GM12872 (cell line): ENCODE measurements around the gene GRHL3.

Source experiments
- CTCF ChIP-seq: IDR thresholded peaks from 3 replicates; pipeline ENCODE4 v1.5.1; 2011; ENCODE audit warnings: low read depth, mild to moderate bottlenecking, low read length, moderate library complexity; ENCODE audit not compliant: insufficient read depth

GRHL3 gene

GRCh38 chr1:24321697-24322469 lies 2.7 kb downstream of the GRHL3 start:
- no peak for TF ChIP-seq CTCF

- no peak for TF ChIP-seq CTCF
These were observed 3.5 kb downstream of the GRHL3 start for GRCh38 chr1:24322470-24323177.

- no peak for TF ChIP-seq CTCF
These were observed 4.1 kb downstream of the GRHL3 start for GRCh38 chr1:24323281-24323680.

GRCh38 chr1:24324903-24325302 lies 5.7 kb downstream of the GRHL3 start:
- no peak for TF ChIP-seq CTCF

GRCh38 chr1:24325587-24326449 lies 6.7 kb downstream of the GRHL3 start:
- TF ChIP-seq CTCF = no peak

GRCh38 chr1:24327486-24327885 lies 8.3 kb downstream of the GRHL3 start:
- TF ChIP-seq CTCF = no peak

- TF ChIP-seq CTCF = no peak
These were observed 8.7 kb downstream of the GRHL3 start for GRCh38 chr1:24327891-24328290.
